Upper lobe of left lung (tissue), 6 donors: ENCODE data around the gene PCYOX1L. TPM values are rescaled to one million over a fixed set of nuclear protein-coding genes. Genes with fewer than 3 reads are reported as not detected.

Experiments used
- ATAC-seq, 2 donors: fragments of 200-7000 bp; cut with Tn5 transposase; one replicate each; pipeline ENCODE4 v1.9.1; 2022; ENCODE audit warnings: mild to moderate bottlenecking in 2 of 2, moderate library complexity in 2 of 2; ENCODE audit not compliant: low FRiP score in 2 of 2
- DNase-seq, 2 donors: peaks; one replicate each; pipeline ENCODE4 v3.0.0-alpha.2; 2019 to 2020
- H3K27ac ChIP-seq, 4 donors: fragments of 200-600 bp; sonication (generic); one replicate each; pipeline ENCODE4 v1.5.1; 2016 to 2019
- H3K27me3 ChIP-seq, 4 donors: fragments of 200-600 bp; sonication (generic); one replicate each; pipeline ENCODE4 v1.5.1; 2017 to 2019
- H3K36me3 ChIP-seq, 4 donors: fragments of 200-600 bp; sonication (generic); one replicate each; pipeline ENCODE4 v1.5.1; 2016 to 2019
- H3K4me1 ChIP-seq, 4 donors: fragments of 200-600 bp; sonication (generic); one replicate each; pipeline ENCODE4 v1.5.1; 2018 to 2019
- H3K4me3 ChIP-seq, 4 donors: fragments of 200-600 bp; sonication (generic); one replicate each; pipeline ENCODE4 v1.5.1; 2017 to 2019; ENCODE audit warnings: mild to moderate bottlenecking in 2 of 4, moderate library complexity in 1 of 4
- H3K9me3 ChIP-seq, 4 donors: fragments of 200-600 bp; sonication (generic); one replicate each; pipeline ENCODE4 v1.5.1; 2018 to 2019
- EP300 ChIP-seq, 4 donors: sonication (generic); formaldehyde crosslinking; IDR thresholded peaks; one replicate each; pipeline ENCODE4 v1.5.1; 2017; ENCODE audit warnings: antibody characterized with exemption in 4 of 4, control low read depth in 2 of 4
- POLR2A ChIP-seq, 4 donors: fragments of 450-650 bp; IDR thresholded peaks; one replicate each; pipeline ENCODE4 v1.5.1; 2016 to 2017; ENCODE audit warnings: antibody characterized with exemption in 4 of 4, mild to moderate bottlenecking in 2 of 4
- POLR2AphosphoS5 ChIP-seq, 2 donors: sonication (generic); formaldehyde crosslinking; IDR thresholded peaks; one replicate each; pipeline ENCODE4 v1.5.1; 2017; ENCODE audit warnings: antibody characterized with exemption in 2 of 2
- WGBS, 2 donors: methylation state at CpG; one replicate each; pipeline ENCODE4 v1.1.5; 2017 to 2018; 5-methylcytosine and 5-hydroxymethylcytosine counted together
- total RNA-seq, 6 donors: library from RNA; depleted of rRNA in 4 of 6; stranded (reverse); fragments of >200 nt in 4 of 6; gene quantifications; one replicate each; pipeline versions ENCODE4 v1.1.0 to v1.2.1, GENCODE V29; 2016 to 2021
- TF ChIP-seq, protein P1 (sequence below), 6 experiments: fragments of 450-650 bp in 4 of 6; fragments of 200-600 bp in 2 of 6; sonication (generic) in 2 of 6; IDR thresholded peaks; one replicate each; pipeline ENCODE4 v1.5.1; 2016 to 2019; ENCODE audit warnings: antibody characterized with exemption in 6 of 6
- donor health status: DM: no; HTN: no; CAD: no; lungs with moderate emphysema.
- donor health status: DM: no; HTN: yes; CAD: no; lungs with severe emphysema.

PCYOX1L gene
- total RNA-seq, 6 donors from 2014 or later, result 3.2 to 10.1 (median 5.0) TPM

DNA sequence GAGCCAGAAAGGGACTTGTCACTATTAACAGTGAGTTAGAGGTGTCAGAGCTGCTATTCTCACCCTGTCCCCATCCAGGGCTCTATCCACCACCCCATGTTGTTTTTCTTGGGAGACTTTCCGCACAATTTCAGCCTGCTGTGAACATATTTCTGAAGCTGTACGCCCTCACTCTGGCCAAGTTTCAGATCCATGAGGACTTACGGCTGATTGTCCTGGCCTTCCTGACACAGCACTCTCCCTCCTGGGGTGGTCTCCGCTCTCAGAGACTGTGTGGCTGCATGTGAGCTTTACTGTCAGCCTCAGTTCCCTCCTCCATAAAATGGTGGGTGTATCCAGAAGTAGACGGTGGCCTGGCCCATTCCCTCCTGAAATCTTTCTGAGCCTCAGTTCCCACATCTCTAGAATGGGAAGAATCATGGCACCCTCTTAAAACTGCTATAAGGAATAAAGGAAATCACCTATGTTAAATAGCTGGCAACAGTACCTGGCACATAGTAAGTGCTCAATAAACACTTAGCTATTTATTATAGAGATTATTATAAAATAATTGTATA is 22.1 kb downstream of the PCYOX1L start:
- Histone ChIP-seq H3K27ac (no peak overlapping the region), H3K36me3 (no peaks in the 10 kb centered on the region), H3K4me1 (peaks cover 9 to 34% (median 27%) of the 10 kb centered on the region in 4 donors), H3K9me3 (no peaks in the 10 kb centered on the region), H3K27me3 (no peaks in the 10 kb centered on the region), H3K4me3 (no peak overlapping the region)
- ATAC-seq, result no peak
- TF ChIP-seq POLR2AphosphoS5 (IDR thresholded peaks at IDR 0.05), result no peak
- no peak for TF ChIP-seq POLR2A (IDR thresholded peaks at IDR 0.05)
- no peak for TF ChIP-seq EP300 (IDR thresholded peaks at IDR 0.05)
- TF ChIP-seq, protein P1, sequence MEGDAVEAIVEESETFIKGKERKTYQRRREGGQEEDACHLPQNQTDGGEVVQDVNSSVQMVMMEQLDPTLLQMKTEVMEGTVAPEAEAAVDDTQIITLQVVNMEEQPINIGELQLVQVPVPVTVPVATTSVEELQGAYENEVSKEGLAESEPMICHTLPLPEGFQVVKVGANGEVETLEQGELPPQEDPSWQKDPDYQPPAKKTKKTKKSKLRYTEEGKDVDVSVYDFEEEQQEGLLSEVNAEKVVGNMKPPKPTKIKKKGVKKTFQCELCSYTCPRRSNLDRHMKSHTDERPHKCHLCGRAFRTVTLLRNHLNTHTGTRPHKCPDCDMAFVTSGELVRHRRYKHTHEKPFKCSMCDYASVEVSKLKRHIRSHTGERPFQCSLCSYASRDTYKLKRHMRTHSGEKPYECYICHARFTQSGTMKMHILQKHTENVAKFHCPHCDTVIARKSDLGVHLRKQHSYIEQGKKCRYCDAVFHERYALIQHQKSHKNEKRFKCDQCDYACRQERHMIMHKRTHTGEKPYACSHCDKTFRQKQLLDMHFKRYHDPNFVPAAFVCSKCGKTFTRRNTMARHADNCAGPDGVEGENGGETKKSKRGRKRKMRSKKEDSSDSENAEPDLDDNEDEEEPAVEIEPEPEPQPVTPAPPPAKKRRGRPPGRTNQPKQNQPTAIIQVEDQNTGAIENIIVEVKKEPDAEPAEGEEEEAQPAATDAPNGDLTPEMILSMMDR (IDR thresholded peaks at IDR 0.05), result no peak
- DNase-seq, result no peak
- 76 to 90% methylated on average over 5 of the region's 5 CpGs for WGBS, 2 donors

DNA sequence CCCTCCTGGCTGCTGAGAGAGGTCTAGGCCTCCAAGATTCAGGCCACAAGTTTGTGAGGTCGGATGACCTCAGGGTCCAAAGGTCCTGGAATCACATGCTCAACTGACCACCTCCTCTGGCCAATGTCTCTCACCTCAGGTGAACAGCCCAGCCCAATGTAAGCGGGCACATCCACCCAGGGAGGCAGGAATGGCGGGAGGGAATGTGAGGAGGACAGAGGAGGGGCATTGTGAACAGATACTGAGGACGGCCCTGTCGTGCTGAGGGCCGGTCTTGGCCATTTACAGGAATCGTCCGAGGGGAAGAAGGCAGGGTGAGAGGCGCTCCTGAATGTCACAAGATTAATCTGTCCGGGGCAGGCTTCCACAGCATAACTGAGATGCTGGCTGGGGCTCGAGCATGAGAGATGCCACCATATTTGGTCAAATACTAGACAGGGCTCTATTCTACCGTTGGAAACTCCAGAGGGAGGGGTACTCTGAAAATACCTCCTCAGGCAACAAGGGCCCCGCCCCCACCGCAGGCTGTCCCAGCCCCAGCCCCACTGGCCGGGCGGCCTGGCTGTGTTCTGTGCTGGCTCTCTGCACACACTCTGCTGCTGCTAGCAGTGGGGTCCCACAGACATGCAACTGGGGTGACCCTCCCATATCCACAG is 22.7 kb downstream of the PCYOX1L start:
- DNase-seq, result no peak
- peak overlapping the region in 2 of 4 donors; percentile 21 to 74 for H3K27ac ChIP-seq
- WGBS, 2 donors, result 75 to 77% methylated on average over 15 to 16 of the region's 16 CpGs
- TF ChIP-seq POLR2AphosphoS5 (IDR thresholded peaks at IDR 0.05), result no peak
- no peak for TF ChIP-seq EP300 (IDR thresholded peaks at IDR 0.05)
- no peak for TF ChIP-seq POLR2A (IDR thresholded peaks at IDR 0.05)
- TF ChIP-seq, protein P1 (IDR thresholded peaks at IDR 0.05), result no peak
- H3K27me3 ChIP-seq, result no peaks in the 10 kb centered on the region
- H3K9me3 ChIP-seq, result no peaks in the 10 kb centered on the region
- no peak overlapping the region for H3K4me3 ChIP-seq
- H3K36me3 ChIP-seq, result no peaks in the 10 kb centered on the region
- no peak for ATAC-seq
- peaks cover 12 to 38% (median 27%) of the 10 kb centered on the region in 4 donors for H3K4me1 ChIP-seq

DNA sequence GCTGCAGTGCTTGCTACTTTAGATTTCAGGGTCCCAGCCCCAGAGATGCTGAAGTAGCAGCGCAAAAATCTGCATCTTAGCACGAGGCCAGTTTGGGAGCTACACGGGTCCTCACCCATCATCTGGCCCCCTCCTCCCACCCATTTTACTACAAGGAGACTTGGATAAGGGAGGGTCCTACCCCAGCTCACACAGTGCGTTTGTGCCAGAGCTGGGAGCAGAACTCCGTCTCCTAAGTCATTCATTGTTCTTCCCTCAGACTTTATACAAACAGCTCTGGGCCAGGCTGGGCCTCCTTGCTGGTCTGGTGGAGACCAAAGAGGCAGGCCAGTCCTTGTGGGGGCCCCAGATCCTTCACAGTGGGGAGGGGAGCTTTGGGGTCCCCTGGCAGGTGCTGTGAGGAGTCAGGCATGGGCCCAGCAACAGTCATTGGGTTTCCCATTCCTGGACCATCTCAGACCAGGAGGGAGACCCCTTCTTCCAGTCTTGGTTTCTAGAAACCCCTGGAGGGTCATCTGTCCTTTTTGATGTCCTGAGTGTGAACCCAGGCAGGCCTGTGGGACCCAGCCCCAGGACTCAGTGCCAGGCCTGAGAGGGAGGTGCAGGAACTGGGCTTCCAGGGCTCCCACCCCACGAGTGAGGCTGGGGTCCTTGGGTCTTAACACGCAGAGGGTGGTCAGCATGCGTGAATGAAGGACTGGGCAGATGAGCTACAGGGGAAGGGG is 23.6 kb downstream of the PCYOX1L start:
- H3K4me3 ChIP-seq, result no peak overlapping the region

DNA sequence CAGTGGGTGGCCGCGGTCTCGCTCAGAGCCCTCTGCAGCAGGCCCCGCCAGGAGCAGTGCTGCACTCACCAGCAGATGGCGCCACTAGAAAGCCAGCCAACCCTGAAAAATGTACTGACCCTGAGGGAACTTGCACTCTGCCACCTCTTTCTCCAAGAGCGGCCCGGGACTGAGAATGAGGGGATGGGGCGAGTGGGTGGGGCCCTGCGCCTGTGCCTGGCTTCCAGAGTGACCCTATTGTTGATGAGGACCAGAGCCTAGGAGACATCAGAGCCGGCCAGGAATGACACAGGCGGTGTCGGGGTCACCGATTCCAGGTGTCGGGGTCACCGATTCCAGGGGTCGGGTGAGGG is 24.1 kb downstream of the PCYOX1L start:
- ATAC-seq, result peak; percentile 83 to 90
- no peaks in the 10 kb centered on the region for H3K36me3 ChIP-seq
- peak overlapping the region in 3 of 4 donors; percentile 21 to 74 (median 58) for H3K27ac ChIP-seq
- no peaks in the 10 kb centered on the region for H3K9me3 ChIP-seq
- H3K4me3 ChIP-seq, result no peak overlapping the region
- peak in 1 of 2 donors; percentile 32 for TF ChIP-seq POLR2AphosphoS5 (IDR thresholded peaks at IDR 0.05)
- no peak for TF ChIP-seq EP300 (IDR thresholded peaks at IDR 0.05)
- TF ChIP-seq POLR2A (IDR thresholded peaks at IDR 0.05), result no peak
- TF ChIP-seq, protein P1 (IDR thresholded peaks at IDR 0.05), result peak; percentile 87 to 93 (median 92)
- DNase-seq, result peak; percentile 74 to 85
- peaks cover 19 to 42% (median 30%) of the 10 kb centered on the region in 4 donors for H3K4me1 ChIP-seq
- 42 to 52% methylated on average over 11 to 12 of the region's 16 CpGs for WGBS, 2 donors
- H3K27me3 ChIP-seq, result no peaks in the 10 kb centered on the region

More for the DNA sequence above, 23.6 kb downstream of the PCYOX1L start:
- Histone ChIP-seq H3K9me3 (no peaks in the 10 kb centered on the region), H3K27me3 (no peaks in the 10 kb centered on the region), H3K4me1 (peaks cover 16 to 40% (median 28%) of the 10 kb centered on the region in 4 donors), H3K27ac (peak overlapping the region; percentile 10 to 74 (median 19)), H3K36me3 (no peaks in the 10 kb centered on the region)
- ATAC-seq, result no peak
- TF ChIP-seq POLR2A (IDR thresholded peaks at IDR 0.05) (no peak), POLR2AphosphoS5 (IDR thresholded peaks at IDR 0.05) (no peak), EP300 (IDR thresholded peaks at IDR 0.05) (no peak)
- TF ChIP-seq, protein P1 (IDR thresholded peaks at IDR 0.05), result no peak
- DNase-seq, result no peak
- WGBS, 2 donors, result 59 to 81% methylated on average over 5 to 8 of the region's 8 CpGs
